Neural cell (in vitro differentiated cells): ENCODE data around the gene UBE2O.

Experiments used
- CTCF ChIP-seq: fragments of 450-650 bp; IDR thresholded peaks from 2 replicates; pipeline ENCODE4 v1.5.1; 2014; ENCODE audit warnings: antibody characterized with exemption, mild to moderate bottlenecking, moderate library complexity; ENCODE audit not compliant: poor library complexity, severe bottlenecking
- EP300 ChIP-seq: fragments of 450-650 bp; conservative IDR thresholded peaks from 2 replicates; pipeline ENCODE4 v1.6.1; 2014; ENCODE audit warnings: antibody characterized with exemption, mild to moderate bottlenecking, moderate library complexity; ENCODE audit not compliant: poor library complexity, severe bottlenecking
- EZH2 ChIP-seq: fragments of 200-600, 300-800 bp; shearing (Covaris generic), sonication (generic); IDR thresholded peaks from 2 replicates; pipeline ENCODE4 v1.6.1; 2014; ENCODE audit warnings: antibody characterized with exemption, low read length, borderline replicate concordance, mild to moderate bottlenecking; ENCODE audit not compliant: insufficient read depth, poor library complexity, severe bottlenecking
- POLR2AphosphoS5 ChIP-seq: IDR thresholded peaks from 2 replicates; pipeline ENCODE4 v1.6.1; 2012
- RAD21 ChIP-seq: fragments of 450-650 bp; conservative IDR thresholded peaks from 2 replicates; pipeline ENCODE4 v1.6.1; 2014; ENCODE audit warnings: antibody characterized with exemption, mild to moderate bottlenecking, moderate library complexity
- REST ChIP-seq: IDR thresholded peaks from 2 replicates; pipeline ENCODE4 v1.6.1; 2012; ENCODE audit warnings: borderline replicate concordance
- SMC3 ChIP-seq: fragments of 450-650 bp; conservative IDR thresholded peaks from 2 replicates; pipeline ENCODE4 v1.6.1; 2014; ENCODE audit warnings: antibody characterized with exemption, mild to moderate bottlenecking, moderate library complexity; ENCODE audit not compliant: poor library complexity
- TAF1 ChIP-seq: IDR thresholded peaks from 2 replicates; pipeline ENCODE4 v1.6.1; 2012; ENCODE audit warnings: low read depth

GRCh38 chr17:76383546-76384221, 69.3 kb downstream of the UBE2O start:
- TF ChIP-seq POLR2AphosphoS5: no peak
- TF ChIP-seq REST: no peak
- TF ChIP-seq CTCF: peak; percentile 57
- TF ChIP-seq SMC3: no peak
- TF ChIP-seq TAF1: no peak
- TF ChIP-seq EP300: peak; percentile 40
- peak; percentile 14 for TF ChIP-seq RAD21
- no peak for TF ChIP-seq EZH2
